Mesothelial cell of epicardium (in vitro differentiated cells): ENCODE data around the gene RRAGD. TPM values are rescaled to one million over a fixed set of nuclear protein-coding genes. Genes with fewer than 3 reads are reported as not detected.

Experiments
- DNase-seq, 2 experiments: peaks; one replicate each; pipeline ENCODE4 v3.0.0; 2021; ENCODE audit warnings: low spot score in 2 of 2; ENCODE audit not compliant: unreplicated experiment in 2 of 2
- H3K27ac Mint-ChIP-seq: 2 replicates; pipeline ENCODE4 v1.8.0; 2021; ENCODE audit warnings: mixed read lengths
- H3K27me3 Mint-ChIP-seq: 2 replicates; pipeline ENCODE4 v1.8.0; 2021; ENCODE audit warnings: low read depth, mixed read lengths
- H3K36me3 Mint-ChIP-seq: 2 replicates; pipeline ENCODE4 v1.8.0; 2021; ENCODE audit warnings: mixed read lengths
- H3K4me1 Mint-ChIP-seq: 2 replicates; pipeline ENCODE4 v1.8.0; 2021; ENCODE audit warnings: mixed read lengths
- H3K4me3 Mint-ChIP-seq: 2 replicates; pipeline ENCODE4 v1.8.0; 2021; ENCODE audit warnings: mild to moderate bottlenecking, moderate library complexity, mixed read lengths
- H3K9me3 Mint-ChIP-seq: 2 replicates; pipeline ENCODE4 v1.8.0; 2021; ENCODE audit warnings: mixed read lengths
- total RNA-seq: library from RNA; stranded (reverse); gene quantifications from 3 replicates; pipeline ENCODE4 v1.2.1, GENCODE V29; 2021
- TF ChIP-seq, protein P1 (sequence below): fragments of 200-600 bp; sonication (generic); IDR thresholded peaks from one replicate; pipeline ENCODE4 v1.5.0; 2021; ENCODE audit warnings: antibody characterized with exemption; ENCODE audit not compliant: unreplicated experiment

RRAGD gene
- total RNA-seq, 1 donor from 2014 or later: 6.9 TPM

DNA sequence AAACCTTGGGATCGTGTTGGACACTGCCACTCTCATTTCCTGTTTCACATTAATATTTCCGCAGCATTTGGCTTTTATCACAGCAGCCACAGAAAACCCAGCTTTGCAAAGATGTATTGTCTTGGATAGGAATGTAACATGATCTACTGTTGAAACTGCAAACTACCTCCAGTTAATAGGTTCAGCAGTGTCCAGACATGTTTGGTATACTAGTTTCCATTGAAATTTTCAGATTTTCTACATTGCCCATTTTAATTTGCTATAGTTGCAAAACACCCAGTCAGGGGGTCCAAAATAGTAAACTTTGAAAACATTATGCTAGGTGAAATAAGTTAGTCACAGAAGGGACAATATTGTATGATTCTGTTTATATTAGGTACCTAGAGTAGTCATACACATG, 24.2 kb upstream of the RRAGD start:
- Mint-ChIP-seq H3K4me1 (peaks cover 35% of the 10 kb centered on the region), H3K27me3 (no peaks in the 10 kb centered on the region), H3K36me3 (peaks cover 7% of the 10 kb centered on the region), H3K4me3 (peak overlapping the region; percentile 16), H3K27ac (peak overlapping the region; percentile 89), H3K9me3 (peaks cover 11% of the 10 kb centered on the region)
- TF ChIP-seq, protein P1, sequence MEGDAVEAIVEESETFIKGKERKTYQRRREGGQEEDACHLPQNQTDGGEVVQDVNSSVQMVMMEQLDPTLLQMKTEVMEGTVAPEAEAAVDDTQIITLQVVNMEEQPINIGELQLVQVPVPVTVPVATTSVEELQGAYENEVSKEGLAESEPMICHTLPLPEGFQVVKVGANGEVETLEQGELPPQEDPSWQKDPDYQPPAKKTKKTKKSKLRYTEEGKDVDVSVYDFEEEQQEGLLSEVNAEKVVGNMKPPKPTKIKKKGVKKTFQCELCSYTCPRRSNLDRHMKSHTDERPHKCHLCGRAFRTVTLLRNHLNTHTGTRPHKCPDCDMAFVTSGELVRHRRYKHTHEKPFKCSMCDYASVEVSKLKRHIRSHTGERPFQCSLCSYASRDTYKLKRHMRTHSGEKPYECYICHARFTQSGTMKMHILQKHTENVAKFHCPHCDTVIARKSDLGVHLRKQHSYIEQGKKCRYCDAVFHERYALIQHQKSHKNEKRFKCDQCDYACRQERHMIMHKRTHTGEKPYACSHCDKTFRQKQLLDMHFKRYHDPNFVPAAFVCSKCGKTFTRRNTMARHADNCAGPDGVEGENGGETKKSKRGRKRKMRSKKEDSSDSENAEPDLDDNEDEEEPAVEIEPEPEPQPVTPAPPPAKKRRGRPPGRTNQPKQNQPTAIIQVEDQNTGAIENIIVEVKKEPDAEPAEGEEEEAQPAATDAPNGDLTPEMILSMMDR: no peak
- no peak for DNase-seq

DNA sequence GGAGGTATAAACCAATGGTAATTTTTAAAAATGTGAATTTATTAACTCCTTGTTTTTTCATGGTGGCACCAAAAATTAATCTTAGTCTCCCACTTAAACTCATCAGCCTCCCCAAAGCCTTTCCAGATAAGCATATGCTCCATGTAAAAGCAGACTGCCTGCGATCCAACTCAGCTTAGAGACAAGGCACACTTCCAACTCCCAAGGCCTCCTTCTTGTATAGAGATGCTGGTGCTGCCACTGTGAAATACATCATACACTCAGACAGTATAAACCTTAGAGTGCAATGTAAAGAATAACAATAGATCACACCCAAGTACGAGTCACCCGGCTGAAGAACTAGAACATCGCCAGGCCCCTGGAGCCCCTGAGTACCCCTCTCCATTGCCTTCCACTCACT, 22.9 kb upstream of the RRAGD start:
- Mint-ChIP-seq H3K27ac (peak overlapping the region; percentile 89), H3K27me3 (no peaks in the 10 kb centered on the region), H3K4me3 (peak overlapping the region; percentile 77)

DNA sequence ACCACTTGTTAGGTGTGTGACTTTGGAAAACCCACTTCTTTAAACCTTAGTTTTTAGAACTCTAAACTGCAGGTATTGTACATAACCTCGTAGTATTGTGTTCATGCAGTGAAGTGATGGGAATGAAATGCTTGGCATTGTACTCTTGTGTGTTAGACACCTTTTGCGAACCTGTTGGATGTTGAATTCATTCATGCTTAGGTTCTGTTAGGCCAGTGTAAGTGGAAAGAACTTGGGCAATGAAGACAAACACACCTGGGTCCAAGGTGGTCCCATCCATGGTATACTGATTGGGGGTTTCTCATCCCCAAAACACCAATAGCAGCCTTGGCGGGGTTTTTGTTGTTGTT, 22.1 kb upstream of the RRAGD start:
- H3K27ac Mint-ChIP-seq: peak overlapping the region; percentile 55
- TF ChIP-seq, protein P1: no peak

More for the DNA sequence above, 22.9 kb upstream of the RRAGD start:
- Mint-ChIP-seq H3K36me3 (peaks cover 1% of the 10 kb centered on the region), H3K9me3 (peaks cover 1% of the 10 kb centered on the region), H3K4me1 (peaks cover 35% of the 10 kb centered on the region)
- no peak for DNase-seq
- TF ChIP-seq, protein P1: no peak

GRCh38 chr6:89433252-89434149, 21.4 kb upstream of the RRAGD start:
- Mint-ChIP-seq H3K27me3 (no peaks in the 10 kb centered on the region), H3K4me3 (peak overlapping the region; percentile 77), H3K9me3 (no peaks in the 10 kb centered on the region), H3K36me3 (no peaks in the 10 kb centered on the region), H3K4me1 (peaks cover 35% of the 10 kb centered on the region), H3K27ac (peak overlapping the region; percentile 55)
- DNase-seq: peak in 1 of 2 experiments; percentile 46
- TF ChIP-seq, protein P1: peak; percentile 1

More for the DNA sequence above, 22.1 kb upstream of the RRAGD start:
- no peaks in the 10 kb centered on the region for H3K36me3 Mint-ChIP-seq
- H3K27me3 Mint-ChIP-seq: no peaks in the 10 kb centered on the region
- H3K9me3 Mint-ChIP-seq: no peaks in the 10 kb centered on the region
- H3K4me1 Mint-ChIP-seq: peaks cover 35% of the 10 kb centered on the region
- no peak for DNase-seq
- H3K4me3 Mint-ChIP-seq: peak overlapping the region; percentile 77

GRCh38 chr6:89432875-89433251, 20.8 kb upstream of the RRAGD start, which contains the start of gene ANKRD6:
TSS of gene ANKRD6 (plus strand) at chr6:89433152. CDS start at chr6:89566977, 133,825 bp downstream.
- Mint-ChIP-seq H3K9me3 (no peaks in the 10 kb centered on the region), H3K27me3 (no peaks in the 10 kb centered on the region), H3K4me1 (peaks cover 35% of the 10 kb centered on the region), H3K36me3 (no peaks in the 10 kb centered on the region), H3K27ac (peak within 1 kb of the TSS; percentile 55), H3K4me3 (peak within 1 kb of the TSS; percentile 77)
- peak; percentile 79 to 93 for DNase-seq
- TF ChIP-seq, protein P1: peak; percentile 82
